ENCODE measurements around the gene MGST1.

MGST1 gene

DNA sequence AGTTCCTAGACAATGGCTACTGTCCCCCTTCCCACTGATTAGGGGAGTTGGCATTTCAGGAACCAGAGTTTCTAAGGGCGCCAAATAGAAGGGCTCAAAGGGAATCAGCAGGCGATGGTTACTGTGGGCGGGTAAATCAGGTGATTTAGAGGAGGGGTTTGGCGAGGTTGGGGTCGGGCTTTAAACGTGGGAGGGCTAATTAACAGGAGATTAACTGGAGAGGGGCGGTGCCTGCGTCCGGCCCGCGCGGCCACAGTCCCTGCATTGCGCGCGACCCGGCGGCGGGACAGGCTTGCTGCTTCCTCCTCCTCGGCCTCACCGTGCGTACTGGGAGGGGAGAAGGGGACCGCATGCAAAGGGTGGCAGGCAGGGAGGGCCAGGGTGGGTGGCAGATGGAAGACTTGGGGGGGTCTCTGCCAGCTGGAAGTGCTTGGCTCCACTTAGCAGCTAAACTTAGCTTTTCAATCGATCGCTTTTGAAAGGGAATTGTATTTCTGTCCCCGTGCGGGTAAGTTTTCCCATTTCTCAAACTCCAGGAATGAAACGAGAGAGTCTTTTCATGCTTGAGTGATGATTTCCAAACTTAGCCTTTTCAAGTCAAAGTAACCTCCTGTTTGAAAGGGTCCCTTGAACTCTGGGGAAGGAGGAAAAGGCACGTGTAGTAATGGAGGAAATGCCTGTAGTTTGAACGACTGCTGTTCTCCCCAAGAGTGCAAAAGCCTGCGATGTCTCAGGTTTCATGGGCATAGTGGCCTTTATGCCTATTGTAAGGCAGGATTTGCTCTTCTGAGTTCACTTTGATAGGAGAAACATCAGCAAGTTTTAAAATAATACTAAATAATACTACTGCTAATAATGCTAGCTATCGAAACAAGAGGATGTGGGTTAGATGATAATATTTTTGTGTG is at the start of gene MGST1:
MGST1 (plus strand) TSS at position 255 of the 908 bp plus-strand sequence. CDS start 6,608 bp downstream, outside the sequence.
- DNase-seq (ENCODE audit: low read depth in 2 of 2): no peak

- no peak for DNase-seq (ENCODE audit: low read depth in 2 of 2)
Observed at GRCh38 chr12:16299403-16299802, 48.0 kb upstream of the MGST1 start.

- no peak for DNase-seq (ENCODE audit: low read depth in 2 of 2)
Observed at GRCh38 chr12:16300122-16300521, 47.3 kb upstream of the MGST1 start.

- no peak for DNase-seq (ENCODE audit: low read depth in 2 of 2)
Observed at GRCh38 chr12:16300736-16301135, 46.7 kb upstream of the MGST1 start.

GRCh38 chr12:16303939-16304338 is 43.5 kb upstream of the MGST1 start:
- no peak for DNase-seq (ENCODE audit: low read depth in 2 of 2)

GRCh38 chr12:16307856-16308475 is 39.5 kb upstream of the MGST1 start:
- DNase-seq (ENCODE audit: low read depth in 2 of 2): no peak

DNA sequence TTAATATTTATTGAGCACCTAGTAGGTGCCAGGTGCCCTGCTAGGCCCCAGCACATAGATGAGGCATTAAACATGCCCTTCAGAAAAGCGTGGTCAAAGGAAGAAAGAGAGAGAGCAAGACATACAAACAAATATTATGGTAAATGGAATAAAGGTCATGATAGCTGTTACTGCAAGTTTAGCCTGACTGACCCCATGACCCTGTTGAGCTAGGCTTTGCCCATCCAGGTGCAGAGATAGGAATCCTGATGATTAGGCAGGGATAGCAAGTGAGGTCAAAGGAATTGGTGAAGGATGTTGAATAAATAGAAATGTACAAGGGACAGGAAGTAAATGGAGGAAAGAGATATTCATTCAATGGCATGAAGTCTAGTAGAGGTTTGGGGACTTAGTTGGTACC is 36.5 kb upstream of the MGST1 start:
- DNase-seq (ENCODE audit: low read depth in 2 of 2): no peak

DNA sequence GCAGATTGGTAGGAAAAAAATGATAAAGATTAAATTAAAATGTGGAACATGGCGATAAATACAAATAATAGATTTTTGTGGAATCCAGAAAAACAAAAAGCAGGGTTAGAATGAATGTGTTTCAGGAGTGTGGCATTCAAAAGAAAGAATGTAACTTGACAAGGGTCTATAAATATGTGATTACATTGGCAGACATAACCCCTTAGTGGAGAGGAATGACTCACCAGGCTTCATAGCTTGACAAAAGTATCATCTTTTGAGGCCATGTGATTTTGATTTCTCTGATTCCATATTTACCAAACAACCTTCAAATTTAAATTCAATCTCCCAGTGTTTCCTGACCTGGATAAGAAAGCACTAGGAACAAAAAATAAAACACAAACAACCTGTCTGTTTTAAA is 24.4 kb upstream of the MGST1 start:
- DNase-seq (ENCODE audit: low read depth in 2 of 2): no peak

DNA sequence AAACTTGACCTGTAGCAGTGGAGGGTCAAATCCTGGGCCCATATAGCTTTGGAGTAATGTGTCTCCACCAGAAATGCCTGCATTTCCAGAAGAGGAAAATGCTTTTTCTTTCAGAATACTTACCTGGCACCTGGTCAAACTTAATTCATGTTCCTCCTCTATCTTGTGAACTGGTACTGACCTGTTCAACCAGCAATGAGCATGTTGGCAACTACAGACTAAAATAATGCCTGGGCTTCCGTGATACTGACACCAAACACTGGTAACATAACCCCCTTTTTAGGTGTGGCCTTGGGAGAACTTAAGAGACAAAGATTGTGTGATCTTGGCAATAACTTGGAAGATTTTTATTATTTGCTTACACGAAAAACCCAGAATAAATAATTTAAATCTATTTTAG is 23.8 kb upstream of the MGST1 start:
- no peak for DNase-seq (ENCODE audit: low read depth in 2 of 2)

- no peak for DNase-seq (ENCODE audit: low read depth in 2 of 2)
Observed at GRCh38 chr12:16324272-16324671, 23.2 kb upstream of the MGST1 start.

DNA sequence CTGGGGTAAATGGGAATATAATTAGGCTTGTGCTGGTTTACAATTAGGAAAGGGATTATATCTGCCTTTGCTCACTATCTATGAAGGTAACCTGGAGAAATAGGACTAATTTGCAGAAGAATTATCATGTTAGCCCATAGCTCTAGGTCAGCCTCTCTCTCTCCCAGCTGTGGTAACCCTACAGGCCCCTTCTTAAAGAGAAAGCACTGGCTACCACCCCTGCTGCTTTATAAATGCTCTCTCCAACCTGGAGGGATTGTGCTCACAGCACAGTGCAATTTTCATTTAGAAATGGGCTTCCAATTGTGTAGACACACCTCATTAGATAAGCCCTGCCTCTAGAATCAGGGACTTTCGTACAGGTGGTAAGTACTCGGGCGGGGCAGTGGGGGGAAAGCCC is 22.7 kb upstream of the MGST1 start:
- no peak for DNase-seq (ENCODE audit: low read depth in 2 of 2)

- DNase-seq (ENCODE audit: low read depth in 2 of 2): no peak
Observed at GRCh38 chr12:16325426-16325825, 22.0 kb upstream of the MGST1 start.

DNA sequence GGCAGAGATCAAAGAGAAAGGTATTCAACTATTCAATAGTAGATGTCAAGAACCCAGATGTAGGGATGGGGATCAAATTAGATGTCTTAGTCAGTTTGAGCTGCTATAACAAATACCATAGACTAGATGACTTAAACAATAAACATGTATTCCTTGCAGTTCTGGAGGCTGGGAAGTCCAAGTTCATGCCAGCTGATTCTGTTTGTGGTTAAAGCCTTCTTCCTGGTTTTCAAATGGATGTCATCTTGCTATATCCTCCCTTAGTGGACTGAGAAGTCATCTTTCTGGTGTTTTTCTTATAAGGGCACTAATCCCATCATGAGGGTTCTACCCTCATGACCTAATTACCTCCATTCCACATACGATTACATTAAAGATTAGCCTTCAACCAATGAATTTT is 19.5 kb upstream of the MGST1 start:
- DNase-seq (ENCODE audit: low read depth in 2 of 2): no peak

GRCh38 chr12:16329594-16329993 is 17.9 kb upstream of the MGST1 start:
- DNase-seq (ENCODE audit: low read depth in 2 of 2): no peak

GRCh38 chr12:16330560-16330959 is 16.9 kb upstream of the MGST1 start:
- no peak for DNase-seq (ENCODE audit: low read depth in 2 of 2)

DNA sequence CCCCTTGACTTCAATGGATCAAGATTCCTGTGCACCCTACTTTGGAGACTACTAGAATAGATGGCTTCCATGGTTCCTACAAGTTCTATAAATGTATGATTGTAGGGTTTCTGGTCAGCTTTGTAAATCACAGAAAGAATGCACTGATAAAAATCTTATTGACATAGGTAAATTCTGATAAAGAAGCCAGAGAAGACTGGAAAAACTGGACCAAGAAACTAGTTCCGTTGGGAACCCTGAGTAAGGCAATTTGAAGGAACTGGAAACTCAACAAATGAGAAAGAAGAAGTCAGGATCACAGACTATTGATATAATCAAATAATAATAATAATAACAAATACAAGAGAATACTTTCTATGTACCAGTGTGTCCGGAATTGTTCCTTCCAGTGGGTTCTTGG is 15.4 kb upstream of the MGST1 start:
- no peak for DNase-seq (ENCODE audit: low read depth in 2 of 2)

DNA sequence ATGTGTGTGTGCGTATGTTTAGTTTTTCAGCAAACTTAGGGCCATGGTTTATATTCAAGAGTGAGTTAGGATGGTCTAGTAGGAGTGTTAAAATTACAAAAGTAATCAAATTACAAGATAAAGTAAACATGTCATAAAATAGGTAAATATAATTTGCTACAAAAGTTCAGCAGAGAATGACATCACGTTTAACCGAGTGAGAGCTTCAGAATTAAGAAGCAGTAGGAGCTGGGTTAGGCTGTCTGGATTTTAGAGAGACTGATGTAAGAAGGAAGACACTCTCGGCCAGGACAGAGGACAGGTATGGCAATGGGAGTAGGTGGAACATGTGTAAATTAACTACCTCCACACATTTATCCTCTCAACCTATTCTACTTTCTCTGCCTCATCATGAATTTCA is 11.6 kb upstream of the MGST1 start:
- DNase-seq (ENCODE audit: low read depth in 2 of 2): no peak

- no peak for DNase-seq (ENCODE audit: low read depth in 2 of 2)
Observed at GRCh38 chr12:16344269-16344668, 3.2 kb upstream of the MGST1 start.

- DNase-seq (ENCODE audit: low read depth in 2 of 2): no peak
Observed at GRCh38 chr12:16345105-16345504, 2.3 kb upstream of the MGST1 start.

- DNase-seq (ENCODE audit: low read depth in 2 of 2): no peak
Observed at GRCh38 chr12:16346958-16347357, 487 bp upstream of the MGST1 start.

GRCh38 chr12:16348435-16349130 is 1.1 kb downstream of the MGST1 start:
- DNase-seq (ENCODE audit: low read depth in 2 of 2): no peak

- DNase-seq (ENCODE audit: low read depth in 2 of 2): no peak
Observed at GRCh38 chr12:16349131-16349460, 1.7 kb downstream of the MGST1 start.

- no peak for DNase-seq (ENCODE audit: low read depth in 2 of 2)
Observed at GRCh38 chr12:16350682-16351081, 3.2 kb downstream of the MGST1 start.

Measured in stimulated activated CD8-positive, alpha-beta memory T cell treated with anti-CD3 and anti-CD28 coated beads, Interleukin-15, amount 100 ng/mL, for 4 hours (primary cell).